MCF 10A (cell line): ENCODE measurements around the gene GGA2. TPM values are rescaled to one million over a fixed set of nuclear protein-coding genes. Genes with fewer than 3 reads are reported as not detected.

ENCODE experiments used
- BruUV-seq: library from RNA; stranded (reverse); fragments of 400-500 nt; replicated peaks from 2 replicates; lab custom pipeline; 2021; lab: Mats Ljungman, UMichigan
- CTCF ChIA-PET: fragments of 300-600 bp; sonication (Branson Sonifier 250); formaldehyde crosslinking; extraction: SDS; loops from one replicate; lab custom pipeline; 2021; ENCODE audit warnings: antibody characterized with exemption, inconsistent platforms; lab: Yijun Ruan, JAX
- POLR2A ChIA-PET: fragments of 300-600, 350-650 bp; sonication (Branson Sonifier 250); formaldehyde crosslinking; extraction: SDS; loops from one replicate; lab custom pipeline; 2020; ENCODE audit warnings: antibody characterized with exemption, inconsistent platforms; lab: Yijun Ruan, JAX
- DNase-seq: peaks from one replicate; pipeline ENCODE4 v3.0.0-alpha.2; 2018; ENCODE audit not compliant: unreplicated experiment
- H3K27ac Mint-ChIP-seq: one replicate; pipeline ENCODE4 v1.8.0; 2022; ENCODE audit warnings: mild to moderate bottlenecking, low read depth, mixed read lengths; ENCODE audit not compliant: unreplicated experiment
- H3K27me3 Mint-ChIP-seq: one replicate; pipeline ENCODE4 v1.8.0; 2022; ENCODE audit warnings: mixed read lengths; ENCODE audit not compliant: insufficient read depth, unreplicated experiment
- H3K36me3 Mint-ChIP-seq: one replicate; pipeline ENCODE4 v1.8.0; 2022; ENCODE audit warnings: mild to moderate bottlenecking, moderate library complexity, mixed read lengths; ENCODE audit not compliant: insufficient read depth, unreplicated experiment
- H3K4me1 Mint-ChIP-seq: one replicate; pipeline ENCODE4 v1.8.0; 2022; ENCODE audit warnings: mixed read lengths; ENCODE audit not compliant: insufficient read depth, unreplicated experiment
- H3K4me3 Mint-ChIP-seq: one replicate; pipeline ENCODE4 v1.8.0; 2022; ENCODE audit warnings: mild to moderate bottlenecking, moderate library complexity, mixed read lengths; ENCODE audit not compliant: unreplicated experiment
- H3K9me3 Mint-ChIP-seq: one replicate; pipeline ENCODE4 v1.8.0; 2022; ENCODE audit warnings: mixed read lengths; ENCODE audit not compliant: unreplicated experiment
- intact Hi-C: fragments of 100-400 bp; cut with micrococcal nuclease; formaldehyde crosslinking; loops from 2 replicates; pipeline ENCODE4 v1.14.1; 2022
- total RNA-seq: library from RNA; stranded (reverse); gene quantifications from 2 replicates; pipeline ENCODE4 v1.2.3, GENCODE V29; 2022
- TF ChIP-seq, protein P1 (sequence below): fragments of 200-600 bp; IDR thresholded peaks from one replicate; pipeline ENCODE4 v1.8.0; 2022; ENCODE audit warnings: antibody characterized with exemption, mild to moderate bottlenecking; ENCODE audit not compliant: unreplicated experiment

The GGA2 gene
- total RNA-seq, 1 experiment from 2014 or later, result 22.2 TPM

DNA sequence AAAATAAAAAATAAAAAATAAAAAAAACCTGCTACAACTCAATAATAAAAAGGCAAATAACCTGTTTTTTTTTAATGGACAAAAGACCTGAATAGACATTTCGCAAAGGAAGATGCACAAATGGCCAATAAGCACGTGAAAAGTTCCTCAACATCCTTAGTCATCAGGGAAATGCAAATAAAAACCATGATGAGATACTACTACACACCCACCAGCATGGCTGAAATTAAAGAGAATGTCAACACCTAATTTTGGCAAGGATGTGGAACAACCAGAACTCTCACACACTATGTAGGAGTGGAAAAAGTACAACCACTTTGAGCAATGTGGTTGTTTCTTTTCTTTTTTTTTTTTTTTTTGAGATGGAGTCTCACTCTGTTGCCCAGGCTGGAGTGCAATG, 81.9 kb downstream of the GGA2 start:
- Mint-ChIP-seq H3K4me1 (peaks cover 14% of the 10 kb centered on the region), H3K27me3 (no peaks in the 10 kb centered on the region), H3K4me3 (no peak overlapping the region), H3K27ac (no peak overlapping the region), H3K9me3 (no peaks in the 10 kb centered on the region), H3K36me3 (peaks cover 34% of the 10 kb centered on the region)
- DNase-seq, result peak; percentile 68
- intact Hi-C loops, result no loop called here
- ChIA-PET CTCF (no interaction called here), POLR2A (interaction anchor here (1.4 kb wide), 1 partner anchor 36 kb away, joined by 3 read pairs; no protein-coding TSS in a partner anchor)
- no TSS peak for BruUV-seq
- TF ChIP-seq, protein P1, sequence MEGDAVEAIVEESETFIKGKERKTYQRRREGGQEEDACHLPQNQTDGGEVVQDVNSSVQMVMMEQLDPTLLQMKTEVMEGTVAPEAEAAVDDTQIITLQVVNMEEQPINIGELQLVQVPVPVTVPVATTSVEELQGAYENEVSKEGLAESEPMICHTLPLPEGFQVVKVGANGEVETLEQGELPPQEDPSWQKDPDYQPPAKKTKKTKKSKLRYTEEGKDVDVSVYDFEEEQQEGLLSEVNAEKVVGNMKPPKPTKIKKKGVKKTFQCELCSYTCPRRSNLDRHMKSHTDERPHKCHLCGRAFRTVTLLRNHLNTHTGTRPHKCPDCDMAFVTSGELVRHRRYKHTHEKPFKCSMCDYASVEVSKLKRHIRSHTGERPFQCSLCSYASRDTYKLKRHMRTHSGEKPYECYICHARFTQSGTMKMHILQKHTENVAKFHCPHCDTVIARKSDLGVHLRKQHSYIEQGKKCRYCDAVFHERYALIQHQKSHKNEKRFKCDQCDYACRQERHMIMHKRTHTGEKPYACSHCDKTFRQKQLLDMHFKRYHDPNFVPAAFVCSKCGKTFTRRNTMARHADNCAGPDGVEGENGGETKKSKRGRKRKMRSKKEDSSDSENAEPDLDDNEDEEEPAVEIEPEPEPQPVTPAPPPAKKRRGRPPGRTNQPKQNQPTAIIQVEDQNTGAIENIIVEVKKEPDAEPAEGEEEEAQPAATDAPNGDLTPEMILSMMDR, result no peak

DNA sequence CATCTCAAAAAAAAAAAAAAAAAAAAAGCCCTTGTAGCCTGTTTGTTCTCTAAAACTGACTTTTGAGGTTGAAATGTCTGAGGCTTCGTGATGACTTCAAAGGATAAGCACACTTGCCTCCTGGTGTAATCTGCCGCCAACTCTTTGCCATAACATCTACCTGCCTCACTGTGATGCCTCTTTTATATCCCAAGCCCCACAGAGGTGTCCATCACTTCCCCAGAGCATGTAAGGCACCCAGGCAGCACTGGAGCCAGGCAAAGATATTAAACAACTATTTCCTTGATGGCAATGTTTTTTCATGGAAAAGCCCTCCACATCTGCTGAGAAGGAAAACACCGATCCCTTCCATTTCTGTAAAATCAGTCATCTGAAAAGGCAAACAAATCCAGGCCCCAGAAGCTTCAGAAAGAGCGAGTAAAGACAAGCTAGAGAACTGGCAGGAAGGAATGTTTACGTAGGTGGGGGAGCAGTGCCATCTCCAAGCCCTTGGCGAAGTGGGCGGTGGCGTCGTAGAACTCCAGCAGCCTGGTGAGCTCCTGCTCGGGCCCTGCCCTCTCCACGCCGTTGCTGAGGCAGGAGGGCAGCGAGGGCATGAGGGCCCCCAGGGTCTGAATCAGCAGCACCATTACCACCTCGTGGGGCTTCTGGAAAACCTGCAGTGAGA, 85.9 kb downstream of the GGA2 start:
- TF ChIP-seq, protein P1, result no peak
- BruUV-seq, result TSS peak; percentile 82
- Mint-ChIP-seq H3K4me3 (peak overlapping the region; percentile 54), H3K36me3 (peaks cover 17% of the 10 kb centered on the region), H3K27me3 (no peaks in the 10 kb centered on the region), H3K9me3 (no peaks in the 10 kb centered on the region), H3K4me1 (peaks cover 23% of the 10 kb centered on the region), H3K27ac (peak overlapping the region; percentile 81)
- intact Hi-C loops, result loop anchor here (5.0 kb wide), 1 partner anchor 167 kb away; no protein-coding TSS in a partner anchor
- peak; percentile 92 for DNase-seq
- CTCF ChIA-PET, result interaction anchor here (0.6 to 4.8 kb wide), 21 partner anchors 10 to 378 kb away, joined by 3 to 81 read pairs (median 3); partner anchors contain the start of genes EARS2, SCNN1B, SCNN1G and UBFD1
- POLR2A ChIA-PET, result interaction anchor here (0.6 to 3.8 kb wide), 37 partner anchors 10 to 282 kb away, joined by 3 to 84 read pairs (median 6); partner anchors contain the start of genes COG7, SCNN1G and USP31

DNA sequence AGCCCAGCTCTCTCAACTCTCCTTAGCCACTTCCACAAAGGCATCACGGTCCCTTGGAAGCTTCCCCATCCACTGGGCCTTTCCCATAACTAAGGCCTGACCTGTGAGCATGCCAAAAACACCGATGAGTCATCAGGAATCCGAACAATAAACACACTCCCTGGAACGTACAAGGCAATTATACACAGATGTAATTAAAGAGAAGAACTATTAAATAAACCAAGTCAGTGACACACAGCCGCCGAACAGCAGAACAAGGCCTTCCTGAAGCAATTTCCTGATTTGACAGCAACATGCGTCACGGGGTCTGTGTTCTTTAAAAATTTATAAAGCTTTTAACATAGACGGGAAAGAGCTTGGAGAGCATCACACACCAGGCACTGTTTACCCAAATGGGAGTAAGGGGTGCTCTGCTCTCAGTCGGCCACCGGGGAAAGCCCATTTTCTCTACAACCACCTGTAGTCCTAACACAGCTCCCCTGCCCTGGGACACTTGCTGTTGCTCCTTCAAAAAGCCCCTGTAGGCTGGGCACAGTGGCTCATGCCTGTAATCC, 86.7 kb downstream of the GGA2 start:
- Mint-ChIP-seq H3K9me3 (no peaks in the 10 kb centered on the region), H3K27ac (peak overlapping the region; percentile 81), H3K4me1 (peaks cover 23% of the 10 kb centered on the region), H3K4me3 (peak overlapping the region; percentile 54), H3K36me3 (peaks cover 17% of the 10 kb centered on the region), H3K27me3 (no peaks in the 10 kb centered on the region)
- TF ChIP-seq, protein P1, result no peak
- BruUV-seq, result no TSS peak
- CTCF ChIA-PET, result interaction anchor here (0.6 to 4.8 kb wide), 11 partner anchors 11 to 379 kb away, joined by 3 to 81 read pairs (median 4); partner anchors contain the start of genes EARS2, SCNN1G and UBFD1
- POLR2A ChIA-PET, result interaction anchor here (0.7 to 3.8 kb wide), 28 partner anchors 8 to 281 kb away, joined by 3 to 84 read pairs (median 8); partner anchors contain the start of genes COG7, SCNN1G and USP31
- intact Hi-C loops, result loop anchor here (5.0 kb wide), 1 partner anchor 166 kb away; no protein-coding TSS in a partner anchor
- peak; percentile 99 for DNase-seq

DNA sequence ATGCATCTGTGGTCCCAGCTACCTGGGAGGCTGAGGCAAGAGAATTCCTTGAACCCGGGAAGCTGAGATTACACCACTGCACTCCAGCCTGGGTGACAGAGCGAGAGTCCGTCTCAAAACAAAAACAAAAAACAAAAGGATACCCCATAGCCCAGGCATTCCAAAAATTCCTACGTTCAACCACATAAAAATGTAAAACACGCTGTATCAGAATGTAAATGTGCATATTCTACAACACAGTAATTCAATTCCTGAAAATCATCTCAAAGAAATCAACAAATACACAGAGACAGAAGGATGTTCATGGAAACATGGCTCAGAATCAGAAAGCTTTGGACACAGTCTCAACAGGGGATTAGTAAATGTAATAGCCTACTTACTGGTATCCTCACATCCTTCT, 90.3 kb downstream of the GGA2 start:
- DNase-seq, result peak; percentile 16
- CTCF ChIA-PET, result interaction anchor here (0.6 to 1.2 kb wide), 4 partner anchors 15 to 238 kb away, joined by 3 to 7 read pairs (median 3); no protein-coding TSS in a partner anchor
- TF ChIP-seq, protein P1, result no peak
- H3K9me3 Mint-ChIP-seq, result no peaks in the 10 kb centered on the region
- H3K4me3 Mint-ChIP-seq, result no peak overlapping the region
- peak overlapping the region; percentile 86 for H3K27ac Mint-ChIP-seq
- peaks cover 8% of the 10 kb centered on the region for H3K36me3 Mint-ChIP-seq
- intact Hi-C loops, result loop anchor here (5.0 kb wide), 1 partner anchor 163 kb away; no protein-coding TSS in a partner anchor
- no peaks in the 10 kb centered on the region for H3K27me3 Mint-ChIP-seq
- peaks cover 23% of the 10 kb centered on the region for H3K4me1 Mint-ChIP-seq
- POLR2A ChIA-PET, result interaction anchor here (0.9 to 2.6 kb wide), 2 partner anchors 16 to 28 kb away, joined by 6 to 13 read pairs; no protein-coding TSS in a partner anchor
- BruUV-seq, result no TSS peak
